ENCODE data around the gene IDI1.
A peak's percentile ranks its signal among the peaks of the same experiment; 100 is the strongest.

IDI1 gene

GRCh38 chr10:1064964-1065247, 16.0 kb upstream of the IDI1 start:
- Histone ChIP-seq H3K9ac (ENCODE audit: low read depth in 1 of 2, low read length in 2 of 2) (no peak overlapping the region), H3K27me3 (ENCODE audit: control insufficient read depth in 1 of 2, insufficient read depth in 2 of 2, low read length in 2 of 2) (no peaks in the 10 kb centered on the region), H3K27ac (ENCODE audit: low read depth, low read length) (no peak overlapping the region), H3K9me3 (ENCODE audit: control insufficient read depth in 1 of 2, low read length in 2 of 2) (no peaks in the 10 kb centered on the region), H3K4me3 (ENCODE audit: low read depth in 1 of 2, low read length in 2 of 2) (no peak overlapping the region), H3K36me3 (ENCODE audit: control insufficient read depth in 1 of 2, insufficient read depth in 2 of 2, low read length in 2 of 2) (peaks cover 4 to 5% of the 10 kb centered on the region in 2 donors), H3K4me1 (ENCODE audit: control insufficient read depth in 1 of 2, insufficient read depth in 2 of 2, low read length in 2 of 2) (peaks cover 0 to 11% of the 10 kb centered on the region in 2 donors)

GRCh38 chr10:1063232-1063865, 14.4 kb upstream of the IDI1 start:
- Histone ChIP-seq H3K27me3 (ENCODE audit: control insufficient read depth in 1 of 2, insufficient read depth in 2 of 2, low read length in 2 of 2) (no peaks in the 10 kb centered on the region), H3K4me3 (ENCODE audit: low read depth in 1 of 2, low read length in 2 of 2) (no peak overlapping the region), H3K4me1 (ENCODE audit: control insufficient read depth in 1 of 2, insufficient read depth in 2 of 2, low read length in 2 of 2) (peaks cover 0 to 13% of the 10 kb centered on the region in 2 donors), H3K9me3 (ENCODE audit: control insufficient read depth in 1 of 2, low read length in 2 of 2) (no peaks in the 10 kb centered on the region), H3K9ac (ENCODE audit: low read depth in 1 of 2, low read length in 2 of 2) (no peak overlapping the region), H3K36me3 (ENCODE audit: control insufficient read depth in 1 of 2, insufficient read depth in 2 of 2, low read length in 2 of 2) (peaks cover 4 to 5% of the 10 kb centered on the region in 2 donors), H3K27ac (ENCODE audit: low read depth, low read length) (no peak overlapping the region)

GRCh38 chr10:1061930-1062774, 13.2 kb upstream of the IDI1 start:
- no peak overlapping the region for H3K4me3 ChIP-seq (ENCODE audit: low read depth in 1 of 2, low read length in 2 of 2)
- no peaks in the 10 kb centered on the region for H3K9me3 ChIP-seq (ENCODE audit: control insufficient read depth in 1 of 2, low read length in 2 of 2)
- no peak overlapping the region for H3K9ac ChIP-seq (ENCODE audit: low read depth in 1 of 2, low read length in 2 of 2)
- peaks cover 9 to 23% of the 10 kb centered on the region in 2 donors for H3K4me1 ChIP-seq (ENCODE audit: control insufficient read depth in 1 of 2, insufficient read depth in 2 of 2, low read length in 2 of 2)
- H3K27me3 ChIP-seq (ENCODE audit: control insufficient read depth in 1 of 2, insufficient read depth in 2 of 2, low read length in 2 of 2): no peaks in the 10 kb centered on the region
- no peak overlapping the region for H3K27ac ChIP-seq (ENCODE audit: low read depth, low read length)
- peaks cover 4 to 5% of the 10 kb centered on the region in 2 donors for H3K36me3 ChIP-seq (ENCODE audit: control insufficient read depth in 1 of 2, insufficient read depth in 2 of 2, low read length in 2 of 2)

- Histone ChIP-seq H3K9me3 (ENCODE audit: control insufficient read depth in 1 of 2, low read length in 2 of 2) (no peaks in the 10 kb centered on the region), H3K9ac (ENCODE audit: low read depth in 1 of 2, low read length in 2 of 2) (no peak overlapping the region), H3K4me1 (ENCODE audit: control insufficient read depth in 1 of 2, insufficient read depth in 2 of 2, low read length in 2 of 2) (peaks cover 16 to 29% of the 10 kb centered on the region in 2 donors), H3K27me3 (ENCODE audit: control insufficient read depth in 1 of 2, insufficient read depth in 2 of 2, low read length in 2 of 2) (no peaks in the 10 kb centered on the region), H3K4me3 (ENCODE audit: low read depth in 1 of 2, low read length in 2 of 2) (no peak overlapping the region), H3K27ac (ENCODE audit: low read depth, low read length) (no peak overlapping the region), H3K36me3 (ENCODE audit: control insufficient read depth in 1 of 2, insufficient read depth in 2 of 2, low read length in 2 of 2) (peaks cover 4 to 5% of the 10 kb centered on the region in 2 donors)
Measured at GRCh38 chr10:1059902-1060301, 11.0 kb upstream of the IDI1 start.

- H3K9me3 ChIP-seq (ENCODE audit: control insufficient read depth in 1 of 2, low read length in 2 of 2): no peaks in the 10 kb centered on the region
- peak overlapping the region; percentile 3 to 92 for H3K4me3 ChIP-seq (ENCODE audit: low read depth in 1 of 2, low read length in 2 of 2)
- no peaks in the 10 kb centered on the region for H3K27me3 ChIP-seq (ENCODE audit: control insufficient read depth in 1 of 2, insufficient read depth in 2 of 2, low read length in 2 of 2)
- no peak overlapping the region for H3K27ac ChIP-seq (ENCODE audit: low read depth, low read length)
- no peak overlapping the region for H3K9ac ChIP-seq (ENCODE audit: low read depth in 1 of 2, low read length in 2 of 2)
- H3K36me3 ChIP-seq (ENCODE audit: control insufficient read depth in 1 of 2, insufficient read depth in 2 of 2, low read length in 2 of 2): peaks cover 0 to 7% of the 10 kb centered on the region in 2 donors
- peaks cover 28 to 37% of the 10 kb centered on the region in 2 donors for H3K4me1 ChIP-seq (ENCODE audit: control insufficient read depth in 1 of 2, insufficient read depth in 2 of 2, low read length in 2 of 2)
Measured at GRCh38 chr10:1058017-1058416, 9.1 kb upstream of the IDI1 start.

- Histone ChIP-seq H3K27ac (ENCODE audit: low read depth, low read length) (peak overlapping the region; percentile 96), H3K9me3 (ENCODE audit: control insufficient read depth in 1 of 2, low read length in 2 of 2) (no peaks in the 10 kb centered on the region), H3K27me3 (ENCODE audit: control insufficient read depth in 1 of 2, insufficient read depth in 2 of 2, low read length in 2 of 2) (no peaks in the 10 kb centered on the region), H3K36me3 (ENCODE audit: control insufficient read depth in 1 of 2, insufficient read depth in 2 of 2, low read length in 2 of 2) (peaks cover 5 to 10% of the 10 kb centered on the region in 2 donors), H3K4me1 (ENCODE audit: control insufficient read depth in 1 of 2, insufficient read depth in 2 of 2, low read length in 2 of 2) (peaks cover 28 to 37% of the 10 kb centered on the region in 2 donors), H3K9ac (ENCODE audit: low read depth in 1 of 2, low read length in 2 of 2) (peak overlapping the region; percentile 83 to 95), H3K4me3 (ENCODE audit: low read depth in 1 of 2, low read length in 2 of 2) (peak overlapping the region; percentile 92 to 96)
Measured at GRCh38 chr10:1057106-1057657, 8.3 kb upstream of the IDI1 start.

GRCh38 chr10:1056326-1057105, 7.6 kb upstream of the IDI1 start, which contains the start of gene WDR37:
TSS of gene WDR37 (plus strand) at chr10:1056385. CDS start at chr10:1072156, 15,771 bp downstream.
- H3K9ac ChIP-seq (ENCODE audit: low read depth in 1 of 2, low read length in 2 of 2): peak within 1 kb of the TSS; percentile 83 to 95
- no peaks in the 10 kb centered on the region for H3K27me3 ChIP-seq (ENCODE audit: control insufficient read depth in 1 of 2, insufficient read depth in 2 of 2, low read length in 2 of 2)
- H3K9me3 ChIP-seq (ENCODE audit: control insufficient read depth in 1 of 2, low read length in 2 of 2): no peaks in the 10 kb centered on the region
- peaks cover 5 to 12% of the 10 kb centered on the region in 2 donors for H3K36me3 ChIP-seq (ENCODE audit: control insufficient read depth in 1 of 2, insufficient read depth in 2 of 2, low read length in 2 of 2)
- H3K27ac ChIP-seq (ENCODE audit: low read depth, low read length): peak within 1 kb of the TSS; percentile 96
- H3K4me3 ChIP-seq (ENCODE audit: low read depth in 1 of 2, low read length in 2 of 2): peak within 1 kb of the TSS; percentile 92 to 96
- peaks cover 28 to 37% of the 10 kb centered on the region in 2 donors for H3K4me1 ChIP-seq (ENCODE audit: control insufficient read depth in 1 of 2, insufficient read depth in 2 of 2, low read length in 2 of 2)

GRCh38 chr10:1054684-1055083, 5.8 kb upstream of the IDI1 start:
- Histone ChIP-seq H3K4me3 (ENCODE audit: low read depth in 1 of 2, low read length in 2 of 2) (peak overlapping the region; percentile 46 to 96), H3K27me3 (ENCODE audit: control insufficient read depth in 1 of 2, insufficient read depth in 2 of 2, low read length in 2 of 2) (no peaks in the 10 kb centered on the region), H3K9me3 (ENCODE audit: control insufficient read depth in 1 of 2, low read length in 2 of 2) (no peaks in the 10 kb centered on the region), H3K27ac (ENCODE audit: low read depth, low read length) (no peak overlapping the region), H3K36me3 (ENCODE audit: control insufficient read depth in 1 of 2, insufficient read depth in 2 of 2, low read length in 2 of 2) (peaks cover 5 to 12% of the 10 kb centered on the region in 2 donors), H3K9ac (ENCODE audit: low read depth in 1 of 2, low read length in 2 of 2) (peak overlapping the region; percentile 39 to 44), H3K4me1 (ENCODE audit: control insufficient read depth in 1 of 2, insufficient read depth in 2 of 2, low read length in 2 of 2) (peaks cover 35 to 42% of the 10 kb centered on the region in 2 donors)

- Histone ChIP-seq H3K4me3 (ENCODE audit: low read depth in 1 of 2, low read length in 2 of 2) (peak overlapping the region; percentile 23 to 98), H3K9ac (ENCODE audit: low read depth in 1 of 2, low read length in 2 of 2) (peak overlapping the region in 1 of 2 donors; percentile 15), H3K27ac (ENCODE audit: low read depth, low read length) (no peak overlapping the region), H3K9me3 (ENCODE audit: control insufficient read depth in 1 of 2, low read length in 2 of 2) (no peaks in the 10 kb centered on the region), H3K4me1 (ENCODE audit: control insufficient read depth in 1 of 2, insufficient read depth in 2 of 2, low read length in 2 of 2) (peaks cover 32 to 38% of the 10 kb centered on the region in 2 donors), H3K36me3 (ENCODE audit: control insufficient read depth in 1 of 2, insufficient read depth in 2 of 2, low read length in 2 of 2) (peaks cover 5 to 12% of the 10 kb centered on the region in 2 donors), H3K27me3 (ENCODE audit: control insufficient read depth in 1 of 2, insufficient read depth in 2 of 2, low read length in 2 of 2) (no peaks in the 10 kb centered on the region)
Measured at GRCh38 chr10:1050554-1050953, 1.6 kb upstream of the IDI1 start.
